ENCODE data around the gene GSTM4. TPM values are rescaled to one million over a fixed set of nuclear protein-coding genes. Genes with fewer than 3 reads are reported as not detected.

The GSTM4 gene
- total and polyA plus RNA-seq, 2 donors (not counting 1 experiment from before 2014, with no cell fraction given) = 28.6 to 56.5 TPM

DNA sequence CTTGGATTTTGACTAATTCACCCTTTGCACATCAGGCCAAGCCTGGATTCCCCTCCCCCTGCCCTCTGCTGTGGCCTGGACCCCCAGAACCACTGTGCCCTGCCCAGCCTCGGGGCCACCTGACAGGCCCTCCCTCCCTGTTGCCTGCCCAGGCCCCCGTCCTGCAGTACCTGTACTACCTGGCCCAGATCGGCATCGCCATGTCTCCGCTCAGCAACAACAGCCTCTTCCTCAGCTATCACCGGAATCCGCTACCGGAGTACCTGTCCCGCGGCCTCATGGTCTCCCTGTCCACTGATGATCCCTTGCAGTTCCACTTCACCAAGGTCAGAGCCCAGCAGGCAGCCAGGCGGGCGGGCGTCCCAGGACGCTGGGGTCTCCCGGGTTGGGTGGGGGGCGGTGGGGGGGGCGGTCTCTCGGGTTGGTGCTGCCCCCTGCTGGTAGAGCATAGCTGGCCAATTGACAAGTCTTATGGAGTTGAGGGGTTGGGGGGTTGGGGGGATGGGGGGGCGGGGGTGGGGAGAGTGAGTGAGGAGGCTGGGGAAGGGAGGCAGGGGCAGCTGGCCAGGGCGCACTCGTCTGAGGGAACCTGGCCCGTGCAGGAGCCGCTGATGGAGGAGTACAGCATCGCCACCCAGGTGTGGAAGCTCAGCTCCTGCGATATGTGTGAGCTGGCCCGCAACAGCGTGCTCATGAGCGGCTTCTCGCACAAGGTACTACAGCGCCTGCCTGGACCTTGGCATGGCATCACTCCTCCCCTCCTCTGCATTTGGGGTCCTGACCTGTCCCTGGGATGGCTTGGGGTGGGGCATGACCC lies 25.6 kb upstream of the GSTM4 start:
- Mint-ChIP-seq H3K27ac (no peak overlapping the region), H3K9me3 (ENCODE audit: insufficient read depth) (no peaks in the 10 kb centered on the region), H3K4me3 (no peak overlapping the region), H3K4me1 (peaks cover 11% of the 10 kb centered on the region), H3K27me3 (no peaks in the 10 kb centered on the region)
- no peak overlapping the region for H2AFZ ChIP-seq (ENCODE audit: insufficient read depth, low read depth, low read length, poor library complexity, severe bottlenecking)
- peak; percentile 44 for DNase-seq
- CTCF ChIA-PET = interaction anchor here (0.8 to 16.5 kb wide), 14 partner anchors 10 to 353 kb away, joined by 3 to 276 read pairs (median 5); partner anchors contain the start of genes AMPD2, GNAI3, GNAT2 and GPR61
- H3K9me3 ChIP-seq (ENCODE audit: control extremely low read depth in 1 of 3, control insufficient read depth in 2 of 3, insufficient read depth in 1 of 3, low read length in 2 of 3) = no peaks in the 10 kb centered on the region
- peaks cover 0 to 50% of the 10 kb centered on the region in 2 experiments for H3K36me3 ChIP-seq (replicated peaks in 1 of 2; ENCODE audit: control extremely low read depth in 1 of 2, control insufficient read depth in 1 of 2, extremely low read depth in 1 of 2, insufficient read depth in 2 of 2, low read length in 1 of 2)
- no peak overlapping the region for H3K27ac ChIP-seq (ENCODE audit: low read length in 2 of 2)
- intact Hi-C loops (cut with micrococcal nuclease) = no loop called here
- no peak overlapping the region for H3K4me2 ChIP-seq (replicated peaks; ENCODE audit: low read depth, low read length, poor library complexity, severe bottlenecking)
- ATAC-seq (ENCODE audit: low read depth) = peak; percentile 21
- H4K20me1 ChIP-seq (ENCODE audit: control insufficient read depth, insufficient read depth, low read length, poor library complexity, severe bottlenecking) = no peaks in the 10 kb centered on the region
- H3K9ac ChIP-seq (ENCODE audit: low read length) = no peak overlapping the region
- no peak overlapping the region for H3K4me3 ChIP-seq (ENCODE audit: control extremely low read depth in 1 of 5, extremely low read depth in 1 of 5, insufficient read depth in 1 of 5, low read depth in 2 of 5, low read length in 4 of 5)
- peaks cover 0 to 3% of the 10 kb centered on the region in 2 donors for H3K4me1 ChIP-seq (ENCODE audit: control insufficient read depth in 2 of 2, insufficient read depth in 2 of 2, low read length in 2 of 2)
- no peak for TF ChIP-seq EZH2 (IDR thresholded peaks at IDR 0.05; ENCODE audit: borderline replicate concordance, insufficient read depth, low read depth, low read length, poor library complexity, severe bottlenecking)
- TF ChIP-seq, protein P1, sequence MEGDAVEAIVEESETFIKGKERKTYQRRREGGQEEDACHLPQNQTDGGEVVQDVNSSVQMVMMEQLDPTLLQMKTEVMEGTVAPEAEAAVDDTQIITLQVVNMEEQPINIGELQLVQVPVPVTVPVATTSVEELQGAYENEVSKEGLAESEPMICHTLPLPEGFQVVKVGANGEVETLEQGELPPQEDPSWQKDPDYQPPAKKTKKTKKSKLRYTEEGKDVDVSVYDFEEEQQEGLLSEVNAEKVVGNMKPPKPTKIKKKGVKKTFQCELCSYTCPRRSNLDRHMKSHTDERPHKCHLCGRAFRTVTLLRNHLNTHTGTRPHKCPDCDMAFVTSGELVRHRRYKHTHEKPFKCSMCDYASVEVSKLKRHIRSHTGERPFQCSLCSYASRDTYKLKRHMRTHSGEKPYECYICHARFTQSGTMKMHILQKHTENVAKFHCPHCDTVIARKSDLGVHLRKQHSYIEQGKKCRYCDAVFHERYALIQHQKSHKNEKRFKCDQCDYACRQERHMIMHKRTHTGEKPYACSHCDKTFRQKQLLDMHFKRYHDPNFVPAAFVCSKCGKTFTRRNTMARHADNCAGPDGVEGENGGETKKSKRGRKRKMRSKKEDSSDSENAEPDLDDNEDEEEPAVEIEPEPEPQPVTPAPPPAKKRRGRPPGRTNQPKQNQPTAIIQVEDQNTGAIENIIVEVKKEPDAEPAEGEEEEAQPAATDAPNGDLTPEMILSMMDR (IDR thresholded peaks at IDR 0.05) = peak; percentile 29
- POLR2A ChIA-PET = interaction anchor here (0.6 to 1.0 kb wide), 5 partner anchors 15 to 404 kb away, joined by 3 to 7 read pairs (median 5); partner anchors contain the start of gene STRIP1
- no peaks in the 10 kb centered on the region for H3K27me3 ChIP-seq (replicated peaks in 1 of 4; ENCODE audit: control extremely low read depth in 1 of 4, control insufficient read depth in 3 of 4, insufficient read depth in 4 of 4, low read length in 3 of 4)
- 97% methylated on average over 18 of the region's 30 CpGs for WGBS (ENCODE audit: insufficient coverage)
- no peaks in the 10 kb centered on the region for H3K79me2 ChIP-seq (ENCODE audit: control insufficient read depth, insufficient read depth, low read length)

All from B cell (primary cell).